HL-60 (cell line): ENCODE measurements around the gene NET1.

Experiments used
- DNase-seq, 2 experiments: peaks; one replicate each; pipeline ENCODE4 v3.0.0-alpha.2; 2010 to 2020; ENCODE audit warnings: low read depth in 1 of 2, low spot score in 1 of 2
- H3K27ac ChIP-seq: fragments of 250-450 bp; sonication (Bioruptor Pico); replicated peaks from 2 replicates; pipeline ENCODE4 v1.5.1; 2020; ENCODE audit warnings: mild to moderate bottlenecking, moderate library complexity
- H3K27me3 ChIP-seq: fragments of 250-450 bp; sonication (Bioruptor Pico); 2 replicates; pipeline ENCODE4 v1.5.1; 2021; ENCODE audit warnings: mild to moderate bottlenecking, moderate library complexity; ENCODE audit not compliant: insufficient read depth, poor library complexity, severe bottlenecking
- H3K4me3 ChIP-seq: replicated peaks from 2 replicates; pipeline ENCODE4 v1.5.1; 2011; ENCODE audit warnings: mild to moderate bottlenecking, control low read depth, low read length; ENCODE audit not compliant: insufficient read depth
- GABPA ChIP-seq: IDR thresholded peaks from 2 replicates; pipeline ENCODE4 v1.6.1; 2012; ENCODE audit warnings: low read depth
- POLR2AphosphoS5 ChIP-seq: IDR thresholded peaks from 2 replicates; pipeline ENCODE4 v1.6.1; 2012; ENCODE audit warnings: low read depth
- SPI1 ChIP-seq: IDR thresholded peaks from 2 replicates; pipeline ENCODE4 v1.6.1; 2012; ENCODE audit warnings: low read depth, mild to moderate bottlenecking, borderline replicate concordance
- TF ChIP-seq, protein P1 (sequence below): IDR thresholded peaks from 2 replicates; pipeline ENCODE4 v1.6.1; 2012; ENCODE audit warnings: low read depth; ENCODE audit not compliant: insufficient replicate concordance
- TF ChIP-seq, protein P2 (sequence below): IDR thresholded peaks from one replicate; pipeline ENCODE4 v1.5.1; 2011; ENCODE audit warnings: low read length, control low read depth, inconsistent platforms; ENCODE audit not compliant: insufficient read depth

NET1 gene

DNA sequence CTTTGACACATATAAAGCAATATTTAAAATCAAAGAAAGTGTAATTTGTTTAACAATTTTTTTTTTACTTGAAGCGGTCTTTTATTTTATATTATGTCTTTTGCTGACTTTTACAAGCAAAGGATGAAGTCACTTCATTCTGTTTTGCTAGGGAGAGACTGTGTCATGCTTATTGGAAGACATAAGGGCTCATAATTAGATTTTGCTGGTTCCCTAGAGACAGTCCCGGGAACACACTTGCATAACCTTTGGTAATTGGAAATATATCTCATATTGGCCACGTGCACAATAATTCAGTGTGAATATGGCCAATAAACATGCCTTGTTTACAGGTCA is 448 bp upstream of the NET1 start:
- TF ChIP-seq SPI1 (no peak), GABPA (no peak), POLR2AphosphoS5 (no peak)
- TF ChIP-seq, protein P1, sequence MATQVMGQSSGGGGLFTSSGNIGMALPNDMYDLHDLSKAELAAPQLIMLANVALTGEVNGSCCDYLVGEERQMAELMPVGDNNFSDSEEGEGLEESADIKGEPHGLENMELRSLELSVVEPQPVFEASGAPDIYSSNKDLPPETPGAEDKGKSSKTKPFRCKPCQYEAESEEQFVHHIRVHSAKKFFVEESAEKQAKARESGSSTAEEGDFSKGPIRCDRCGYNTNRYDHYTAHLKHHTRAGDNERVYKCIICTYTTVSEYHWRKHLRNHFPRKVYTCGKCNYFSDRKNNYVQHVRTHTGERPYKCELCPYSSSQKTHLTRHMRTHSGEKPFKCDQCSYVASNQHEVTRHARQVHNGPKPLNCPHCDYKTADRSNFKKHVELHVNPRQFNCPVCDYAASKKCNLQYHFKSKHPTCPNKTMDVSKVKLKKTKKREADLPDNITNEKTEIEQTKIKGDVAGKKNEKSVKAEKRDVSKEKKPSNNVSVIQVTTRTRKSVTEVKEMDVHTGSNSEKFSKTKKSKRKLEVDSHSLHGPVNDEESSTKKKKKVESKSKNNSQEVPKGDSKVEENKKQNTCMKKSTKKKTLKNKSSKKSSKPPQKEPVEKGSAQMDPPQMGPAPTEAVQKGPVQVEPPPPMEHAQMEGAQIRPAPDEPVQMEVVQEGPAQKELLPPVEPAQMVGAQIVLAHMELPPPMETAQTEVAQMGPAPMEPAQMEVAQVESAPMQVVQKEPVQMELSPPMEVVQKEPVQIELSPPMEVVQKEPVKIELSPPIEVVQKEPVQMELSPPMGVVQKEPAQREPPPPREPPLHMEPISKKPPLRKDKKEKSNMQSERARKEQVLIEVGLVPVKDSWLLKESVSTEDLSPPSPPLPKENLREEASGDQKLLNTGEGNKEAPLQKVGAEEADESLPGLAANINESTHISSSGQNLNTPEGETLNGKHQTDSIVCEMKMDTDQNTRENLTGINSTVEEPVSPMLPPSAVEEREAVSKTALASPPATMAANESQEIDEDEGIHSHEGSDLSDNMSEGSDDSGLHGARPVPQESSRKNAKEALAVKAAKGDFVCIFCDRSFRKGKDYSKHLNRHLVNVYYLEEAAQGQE: no peak
- TF ChIP-seq, protein P2, sequence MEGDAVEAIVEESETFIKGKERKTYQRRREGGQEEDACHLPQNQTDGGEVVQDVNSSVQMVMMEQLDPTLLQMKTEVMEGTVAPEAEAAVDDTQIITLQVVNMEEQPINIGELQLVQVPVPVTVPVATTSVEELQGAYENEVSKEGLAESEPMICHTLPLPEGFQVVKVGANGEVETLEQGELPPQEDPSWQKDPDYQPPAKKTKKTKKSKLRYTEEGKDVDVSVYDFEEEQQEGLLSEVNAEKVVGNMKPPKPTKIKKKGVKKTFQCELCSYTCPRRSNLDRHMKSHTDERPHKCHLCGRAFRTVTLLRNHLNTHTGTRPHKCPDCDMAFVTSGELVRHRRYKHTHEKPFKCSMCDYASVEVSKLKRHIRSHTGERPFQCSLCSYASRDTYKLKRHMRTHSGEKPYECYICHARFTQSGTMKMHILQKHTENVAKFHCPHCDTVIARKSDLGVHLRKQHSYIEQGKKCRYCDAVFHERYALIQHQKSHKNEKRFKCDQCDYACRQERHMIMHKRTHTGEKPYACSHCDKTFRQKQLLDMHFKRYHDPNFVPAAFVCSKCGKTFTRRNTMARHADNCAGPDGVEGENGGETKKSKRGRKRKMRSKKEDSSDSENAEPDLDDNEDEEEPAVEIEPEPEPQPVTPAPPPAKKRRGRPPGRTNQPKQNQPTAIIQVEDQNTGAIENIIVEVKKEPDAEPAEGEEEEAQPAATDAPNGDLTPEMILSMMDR: no peak
- no peak overlapping the region for H3K27ac ChIP-seq
- H3K4me3 ChIP-seq: peak overlapping the region; percentile 80
- no peaks in the 10 kb centered on the region for H3K27me3 ChIP-seq
- no peak for DNase-seq

DNA sequence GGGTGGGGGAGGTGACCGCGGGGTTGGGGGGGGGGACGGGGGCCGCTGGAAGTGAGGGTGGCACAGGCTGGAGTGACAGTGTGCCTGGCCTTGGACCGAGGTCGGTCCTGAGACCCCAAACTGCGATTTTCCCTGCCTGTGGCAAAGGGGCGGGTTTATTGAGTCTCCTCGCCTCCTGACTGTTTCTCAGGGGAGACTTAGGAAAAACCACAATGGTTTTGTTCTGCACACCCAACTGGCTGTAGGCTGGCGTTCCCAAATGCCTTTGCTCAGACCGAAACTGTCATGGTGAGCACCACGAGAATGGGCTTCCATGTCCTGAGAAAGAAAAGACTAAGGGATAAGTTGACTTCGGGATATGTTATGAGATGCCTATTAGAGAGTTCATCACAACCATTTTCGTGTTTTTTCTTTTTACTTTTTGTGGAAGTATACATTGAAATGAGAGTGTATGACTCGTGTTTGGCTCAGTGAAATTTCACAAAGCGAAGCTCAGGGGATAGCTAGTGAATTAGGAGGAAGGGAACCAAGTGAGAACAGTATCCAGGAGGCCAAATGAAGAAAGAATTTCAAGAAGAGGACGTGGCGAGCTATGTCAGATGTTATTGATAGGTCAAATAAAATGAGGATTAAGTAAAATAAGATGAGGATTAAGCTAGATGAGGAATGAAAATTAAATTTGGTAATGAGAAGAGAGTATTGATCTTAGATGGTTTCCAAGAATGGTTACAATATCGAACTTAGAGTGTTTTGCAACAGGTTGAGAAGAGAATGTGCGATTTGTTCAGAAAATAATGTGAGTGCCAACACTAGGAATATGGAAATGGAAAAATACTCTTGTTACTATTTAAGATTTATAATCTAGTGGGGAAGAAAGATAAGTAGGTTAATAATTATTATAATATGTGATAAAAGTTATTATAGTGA is 918 bp downstream of the NET1 start:
- peak in 1 of 2 experiments; percentile 1 for DNase-seq
- Histone ChIP-seq H3K27ac (no peak overlapping the region), H3K27me3 (no peaks in the 10 kb centered on the region), H3K4me3 (peak overlapping the region; percentile 80)
- no peak for TF ChIP-seq GABPA
- TF ChIP-seq, protein P1: no peak
- no peak for TF ChIP-seq POLR2AphosphoS5
- TF ChIP-seq SPI1: no peak
- TF ChIP-seq, protein P2: no peak

DNA sequence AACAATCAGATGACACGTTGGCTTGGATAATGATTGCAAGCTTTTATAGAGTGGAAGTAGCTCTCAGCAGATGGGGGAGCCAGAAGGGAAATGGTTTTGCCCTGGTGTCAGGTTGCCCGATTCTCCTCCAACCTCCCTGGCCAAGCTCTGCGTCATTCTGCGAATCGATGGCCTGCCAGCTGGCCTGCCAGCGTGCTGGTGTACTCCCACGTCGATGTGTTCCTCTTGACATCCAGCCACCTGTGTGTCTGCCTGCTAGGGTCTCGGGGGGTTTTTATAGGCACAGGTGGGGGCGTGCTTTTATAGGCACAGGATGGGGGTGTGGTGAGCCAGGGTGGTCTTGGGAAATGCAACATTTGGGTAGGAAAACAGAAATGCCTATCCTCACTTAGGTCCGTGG is 4.6 kb downstream of the NET1 start:
- TF ChIP-seq POLR2AphosphoS5 (no peak), GABPA (no peak)
- TF ChIP-seq, protein P2: no peak
- TF ChIP-seq, protein P1: no peak
- Histone ChIP-seq H3K27me3 (no peaks in the 10 kb centered on the region), H3K27ac (no peak overlapping the region), H3K4me3 (no peak overlapping the region)
- no peak for DNase-seq
